BE2C (cell line): Measurements from ENCODE around the gene DYSF.

Source experiments
- DNase-seq: peaks from one replicate; pipeline ENCODE4 v3.0.0-alpha.2; 2020
- H3K27me3 ChIP-seq: fragments of 250-450 bp; sonication (Bioruptor Pico); 2 replicates; pipeline ENCODE4 v1.5.1; 2020; ENCODE audit warnings: mild to moderate bottlenecking
- H3K36me3 ChIP-seq: fragments of 250-450 bp; sonication (Bioruptor Pico); 2 replicates; pipeline ENCODE4 v1.5.1; 2020; ENCODE audit warnings: mild to moderate bottlenecking
- H3K4me1 ChIP-seq: fragments of 250-450 bp; sonication (Bioruptor Pico); 2 replicates; pipeline ENCODE4 v1.5.1; 2020
- H3K4me3 ChIP-seq: 2 replicates; pipeline ENCODE4 v1.5.1; 2011; ENCODE audit warnings: low read depth, low read length
- H3K9me3 ChIP-seq: fragments of 250-450 bp; sonication (Bioruptor Pico); 2 replicates; pipeline ENCODE4 v1.5.1; 2020
- CTCF ChIP-seq: IDR thresholded peaks from 2 replicates; pipeline ENCODE4 v1.5.1; 2012; ENCODE audit warnings: mild to moderate bottlenecking, low read depth, low read length

DYSF gene

DNA sequence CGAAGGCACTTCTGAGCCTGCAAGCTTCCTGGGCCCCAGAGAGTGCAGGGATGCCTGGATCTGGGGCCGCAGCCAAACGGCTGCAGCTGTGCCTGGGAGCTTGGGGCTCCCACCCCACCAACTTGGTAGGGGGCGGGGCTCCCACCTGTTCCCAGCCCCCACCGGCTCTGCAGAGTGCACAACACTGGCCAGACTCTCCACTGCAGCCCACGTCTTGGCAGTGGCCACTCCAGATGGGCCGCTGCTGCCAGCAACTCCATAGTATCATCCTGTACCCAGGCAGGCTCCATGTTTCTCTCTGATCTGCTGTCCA lies 9.9 kb downstream of the DYSF start:
- no peak for DNase-seq
- Histone ChIP-seq H3K36me3 (no peaks in the 10 kb centered on the region), H3K27me3 (peaks cover 28% of the 10 kb centered on the region), H3K4me1 (no peaks in the 10 kb centered on the region), H3K4me3 (no peak overlapping the region), H3K9me3 (no peaks in the 10 kb centered on the region)
- TF ChIP-seq CTCF, result no peak

GRCh38 chr2:71464389-71464788 lies 11.0 kb downstream of the DYSF start:
- H3K27me3 ChIP-seq, result peaks cover 36% of the 10 kb centered on the region
- DNase-seq, result no peak
- no peaks in the 10 kb centered on the region for H3K36me3 ChIP-seq
- no peaks in the 10 kb centered on the region for H3K4me1 ChIP-seq
- TF ChIP-seq CTCF, result no peak
- no peak overlapping the region for H3K4me3 ChIP-seq
- H3K9me3 ChIP-seq, result no peaks in the 10 kb centered on the region

DNA sequence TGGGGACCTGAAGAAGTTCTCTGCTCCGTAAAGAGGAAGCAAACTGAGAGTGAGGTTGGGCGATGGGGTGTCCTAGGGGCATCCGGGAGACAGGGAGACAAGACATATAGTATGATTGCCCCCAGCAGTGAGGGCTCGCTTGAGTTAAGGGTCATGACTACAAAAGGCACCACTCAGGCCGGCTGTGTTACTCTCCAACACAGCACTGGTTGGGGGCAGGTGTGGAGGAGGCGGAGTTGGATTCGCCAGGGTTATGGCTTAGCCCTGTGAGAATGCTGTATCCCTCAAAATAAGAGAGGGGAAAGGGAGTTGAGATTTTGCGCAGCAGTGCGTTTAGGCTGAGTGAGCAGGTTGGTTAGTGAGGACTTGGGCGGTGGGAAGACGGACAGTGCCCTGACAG lies 12.0 kb downstream of the DYSF start:
- Histone ChIP-seq H3K4me3 (no peak overlapping the region), H3K4me1 (no peaks in the 10 kb centered on the region), H3K9me3 (no peaks in the 10 kb centered on the region), H3K27me3 (peaks cover 36% of the 10 kb centered on the region), H3K36me3 (no peaks in the 10 kb centered on the region)
- no peak for TF ChIP-seq CTCF
- DNase-seq, result no peak

- TF ChIP-seq CTCF, result no peak
- Histone ChIP-seq H3K4me3 (no peak overlapping the region), H3K36me3 (no peaks in the 10 kb centered on the region), H3K4me1 (no peaks in the 10 kb centered on the region), H3K9me3 (no peaks in the 10 kb centered on the region), H3K27me3 (peaks cover 36% of the 10 kb centered on the region)
- DNase-seq, result no peak
Observed at GRCh38 chr2:71465961-71466300, 12.6 kb downstream of the DYSF start.

DNA sequence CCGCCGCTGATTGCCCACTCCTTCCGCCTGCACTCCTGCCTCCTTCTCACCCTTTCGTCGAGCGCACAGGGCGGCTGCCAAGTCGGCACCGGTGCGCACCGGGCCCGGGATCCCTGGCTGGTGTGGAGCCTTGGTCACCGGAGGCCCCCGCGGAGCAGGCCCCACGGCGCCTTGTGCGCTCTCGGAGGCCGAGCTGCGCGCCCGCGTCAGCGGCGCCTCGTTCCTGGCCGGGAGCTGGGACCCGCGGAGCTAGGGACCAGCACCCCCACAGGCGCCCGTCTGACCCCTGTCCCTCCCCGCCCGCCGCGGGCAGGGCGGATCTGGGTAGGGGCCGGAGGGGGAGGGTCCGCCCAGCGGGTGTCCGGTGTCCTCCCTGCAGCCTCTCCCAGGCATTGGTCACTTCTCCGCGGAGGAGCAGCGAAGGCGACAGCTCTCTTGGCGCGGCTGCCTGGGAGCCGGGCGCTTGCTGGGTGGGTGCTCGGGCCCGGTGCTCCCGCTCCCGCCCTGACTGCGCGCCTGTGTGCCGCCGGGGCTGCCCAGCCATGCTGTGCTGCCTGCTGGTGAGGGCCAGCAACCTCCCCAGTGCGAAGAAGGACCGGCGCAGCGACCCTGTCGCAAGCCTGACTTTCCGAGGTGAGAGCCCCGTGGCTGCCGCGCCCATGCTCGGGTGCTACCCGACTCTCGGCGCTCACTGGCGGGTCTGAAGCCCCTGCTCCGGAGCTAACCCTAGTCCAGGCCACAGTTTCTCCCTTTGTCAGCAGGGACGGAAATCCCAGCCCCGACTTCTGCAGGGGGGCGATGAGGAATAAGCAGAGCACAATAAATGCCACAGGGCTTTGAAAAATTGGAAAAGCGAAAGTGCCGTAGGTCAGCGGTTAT lies 13.2 kb downstream of the DYSF start:
- Histone ChIP-seq H3K36me3 (no peaks in the 10 kb centered on the region), H3K9me3 (no peaks in the 10 kb centered on the region), H3K4me1 (no peaks in the 10 kb centered on the region), H3K27me3 (peaks cover 36% of the 10 kb centered on the region), H3K4me3 (peak overlapping the region; percentile 47)
- no peak for TF ChIP-seq CTCF
- peak; percentile 13 for DNase-seq

GRCh38 chr2:71467180-71467815 lies 13.9 kb downstream of the DYSF start:
- H3K9me3 ChIP-seq, result no peaks in the 10 kb centered on the region
- H3K36me3 ChIP-seq, result no peaks in the 10 kb centered on the region
- H3K4me1 ChIP-seq, result no peaks in the 10 kb centered on the region
- H3K27me3 ChIP-seq, result peaks cover 36% of the 10 kb centered on the region
- no peak for DNase-seq
- peak overlapping the region; percentile 47 for H3K4me3 ChIP-seq
- no peak for TF ChIP-seq CTCF
